Esophagus (tissue), 2 donors: ENCODE results near the gene CRY1. TPM values are rescaled to one million over a fixed set of nuclear protein-coding genes. Genes with fewer than 3 reads are reported as not detected.

Source experiments
- H3K27ac ChIP-seq, 2 donors: one replicate each; pipeline ENCODE4 v1.5.1; 2013; ENCODE audit warnings: low read depth in 2 of 2, mild to moderate bottlenecking in 2 of 2, inconsistent platforms in 1 of 2, low read length in 1 of 2, moderate library complexity in 1 of 2
- H3K27me3 ChIP-seq, 2 donors: one replicate each; pipeline ENCODE4 v1.6.1; 2013; ENCODE audit warnings: low read length in 2 of 2, control low read depth in 1 of 2, mild to moderate bottlenecking in 1 of 2; ENCODE audit not compliant: insufficient read depth in 2 of 2, control insufficient read depth in 1 of 2
- H3K36me3 ChIP-seq, 2 donors: one replicate each; pipeline ENCODE4 v1.6.1; 2013; ENCODE audit warnings: low read length in 1 of 2; ENCODE audit not compliant: control insufficient read depth in 2 of 2, insufficient read depth in 2 of 2
- H3K4me1 ChIP-seq, 2 donors: one replicate each; pipeline ENCODE4 v1.6.1; 2013; ENCODE audit warnings: low read length in 1 of 2; ENCODE audit not compliant: control insufficient read depth in 2 of 2, insufficient read depth in 2 of 2
- H3K4me3 ChIP-seq, 2 donors: one replicate each; pipeline ENCODE4 v1.5.1; 2013; ENCODE audit warnings: low read length in 2 of 2, mild to moderate bottlenecking in 2 of 2, low read depth in 1 of 2, moderate library complexity in 1 of 2
- H3K9me3 ChIP-seq, 2 donors: one replicate each; pipeline ENCODE4 v1.6.1; 2013; ENCODE audit warnings: mild to moderate bottlenecking in 2 of 2, low read depth in 1 of 2, low read length in 1 of 2, moderate library complexity in 1 of 2; ENCODE audit not compliant: control insufficient read depth in 2 of 2, insufficient read depth in 1 of 2
- WGBS, 2 donors: extraction: QIAGEN DNeasy Blood & Tissue Kit; methylation state at CpG; one replicate each; pipeline ENCODE4 v1.1.7; 2013; 5-methylcytosine and 5-hydroxymethylcytosine counted together
- polyA plus RNA-seq, 2 donors: library from polyadenylated mRNA; stranded (reverse); fragments of 200-250 nt; gene quantifications; one replicate each; pipeline ENCODE4 v1.2.3, GENCODE V29; 2013
- donor health status: healthy with polysubstance abuse.
- donor health status: Bipolar disorder and iron deficiency.

Gene CRY1
- polyA plus RNA-seq, 2 donors, result 4.1 to 4.8 TPM

DNA sequence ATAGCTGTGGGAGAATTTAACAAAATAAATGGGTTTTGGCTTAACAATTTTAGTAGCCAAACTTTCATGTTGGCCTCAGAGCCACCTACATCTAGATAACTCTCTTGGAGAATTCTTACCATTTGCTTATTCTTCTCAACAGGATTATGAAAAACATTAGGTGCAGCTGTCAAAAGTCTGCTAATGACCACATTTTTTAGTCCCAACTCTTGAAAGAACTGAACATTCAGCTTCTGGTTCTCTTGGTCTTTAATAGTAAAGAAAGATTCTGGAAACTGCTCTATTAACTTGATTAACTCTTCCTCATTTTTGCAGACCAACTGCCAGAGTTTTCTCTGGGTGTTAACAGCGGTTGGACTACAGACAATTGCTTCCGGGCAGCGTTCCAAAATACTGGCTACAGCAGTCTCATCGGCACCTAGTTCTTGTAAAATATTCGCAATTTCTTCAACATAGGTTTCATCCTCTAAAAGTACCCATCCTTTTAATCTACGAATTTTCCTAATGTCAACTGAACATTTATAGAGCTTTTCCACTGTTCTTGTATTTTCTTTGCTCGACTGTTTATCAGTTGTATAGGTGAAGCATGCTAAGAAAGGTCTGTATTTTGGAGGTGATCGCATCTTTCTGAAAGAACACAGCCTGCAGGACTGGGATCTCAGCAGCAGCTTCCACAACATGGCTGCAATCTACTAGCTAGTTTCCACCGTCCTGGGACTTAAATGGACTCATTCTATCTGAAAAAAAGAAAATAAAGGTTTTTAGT, 115.1 kb downstream of the CRY1 start:
- WGBS, 2 donors, result 34 to 37% methylated on average over 9 of the region's 9 CpGs
- H3K4me1 ChIP-seq, result peaks cover 0 to 5% of the 10 kb centered on the region in 2 donors
- no peaks in the 10 kb centered on the region for H3K36me3 ChIP-seq
- H3K27ac ChIP-seq, result no peak overlapping the region
- no peaks in the 10 kb centered on the region for H3K9me3 ChIP-seq
- H3K4me3 ChIP-seq, result no peak overlapping the region
- H3K27me3 ChIP-seq, result no peaks in the 10 kb centered on the region

DNA sequence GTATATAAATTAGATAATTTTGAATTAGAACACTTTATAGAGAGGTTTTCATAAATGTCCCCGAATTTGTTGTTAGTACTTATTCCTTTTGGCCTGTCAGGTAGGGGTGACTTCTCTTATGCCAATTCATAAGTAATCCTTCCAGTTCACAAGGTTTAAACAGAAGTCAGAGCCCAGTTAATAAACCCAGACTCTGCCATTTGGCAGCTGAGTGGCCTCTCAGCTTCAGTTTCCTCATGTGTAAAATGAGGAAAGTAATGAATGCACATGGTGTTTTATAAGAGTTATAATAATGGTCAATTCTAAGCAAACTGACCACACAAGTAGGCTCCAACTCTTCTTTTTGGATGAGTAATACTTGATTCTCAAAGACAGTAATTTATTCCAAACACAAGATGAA, 116.7 kb downstream of the CRY1 start:
- peaks cover 0 to 5% of the 10 kb centered on the region in 2 donors for H3K4me1 ChIP-seq
- H3K4me3 ChIP-seq, result no peak overlapping the region
- no peak overlapping the region for H3K27ac ChIP-seq
- 56 to 60% methylated on average over 1 of the region's 1 CpG for WGBS, 2 donors
- H3K9me3 ChIP-seq, result no peaks in the 10 kb centered on the region
- no peaks in the 10 kb centered on the region for H3K27me3 ChIP-seq
- H3K36me3 ChIP-seq, result no peaks in the 10 kb centered on the region

DNA sequence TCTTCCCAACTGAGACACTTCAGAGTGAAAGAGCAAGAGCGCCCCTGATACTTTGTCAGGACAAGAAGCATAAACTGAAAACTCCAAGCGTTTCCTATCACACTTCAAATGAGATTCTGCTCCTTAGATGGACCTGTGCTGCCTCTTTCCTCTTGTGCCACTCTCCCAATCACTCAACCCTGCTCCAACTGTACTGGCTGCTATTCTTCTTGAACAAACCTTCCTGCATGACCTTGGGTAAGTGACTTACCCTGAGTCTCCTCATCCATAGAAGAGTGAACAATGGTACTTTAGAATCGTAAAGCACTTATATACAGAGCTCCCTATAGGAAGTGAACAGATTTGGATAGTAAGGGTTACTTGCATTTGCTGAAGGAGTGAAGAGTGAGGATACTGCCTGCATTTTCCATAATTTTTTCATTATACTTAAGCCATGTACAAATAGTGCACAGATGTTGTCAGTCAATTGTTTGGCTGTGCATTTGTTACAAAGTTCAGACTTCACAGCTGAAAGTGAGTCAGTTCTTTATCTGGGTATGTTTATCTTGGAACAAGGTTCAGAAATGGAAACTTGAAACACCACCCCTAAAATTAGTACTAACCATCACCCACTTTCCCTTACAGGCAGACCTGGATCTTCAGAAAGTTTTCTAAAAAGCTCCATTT, 117.2 kb downstream of the CRY1 start:
- Histone ChIP-seq H3K4me3 (no peak overlapping the region), H3K4me1 (peaks cover 0 to 5% of the 10 kb centered on the region in 2 donors), H3K36me3 (no peaks in the 10 kb centered on the region), H3K27ac (no peak overlapping the region), H3K27me3 (no peaks in the 10 kb centered on the region), H3K9me3 (no peaks in the 10 kb centered on the region)
- 69 to 87% methylated on average over 3 of the region's 3 CpGs for WGBS, 2 donors

DNA sequence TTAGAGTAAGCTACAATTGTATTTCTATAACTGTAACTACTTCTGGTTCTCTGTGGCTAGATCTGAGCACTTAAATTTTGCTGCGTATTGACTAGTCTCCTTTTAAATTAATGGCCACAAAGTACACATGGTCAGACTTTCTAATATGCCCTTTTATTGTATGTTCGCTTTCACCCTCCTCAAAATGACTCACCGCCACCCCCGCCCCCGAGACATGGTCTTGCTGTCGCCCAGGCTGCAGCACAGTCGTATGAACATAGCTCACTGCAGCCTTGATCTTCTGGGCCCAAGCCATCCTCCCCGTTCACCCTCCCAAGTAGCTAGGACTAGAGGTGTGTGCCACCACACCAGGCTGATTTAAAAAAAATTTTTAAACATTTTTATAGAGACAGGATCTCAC, 118.3 kb downstream of the CRY1 start:
- no peaks in the 10 kb centered on the region for H3K9me3 ChIP-seq
- peaks cover 0 to 5% of the 10 kb centered on the region in 2 donors for H3K4me1 ChIP-seq
- H3K27ac ChIP-seq, result no peak overlapping the region
- H3K27me3 ChIP-seq, result no peaks in the 10 kb centered on the region
- 91 to 93% methylated on average over 8 of the region's 8 CpGs for WGBS, 2 donors
- no peaks in the 10 kb centered on the region for H3K36me3 ChIP-seq
- H3K4me3 ChIP-seq, result no peak overlapping the region

DNA sequence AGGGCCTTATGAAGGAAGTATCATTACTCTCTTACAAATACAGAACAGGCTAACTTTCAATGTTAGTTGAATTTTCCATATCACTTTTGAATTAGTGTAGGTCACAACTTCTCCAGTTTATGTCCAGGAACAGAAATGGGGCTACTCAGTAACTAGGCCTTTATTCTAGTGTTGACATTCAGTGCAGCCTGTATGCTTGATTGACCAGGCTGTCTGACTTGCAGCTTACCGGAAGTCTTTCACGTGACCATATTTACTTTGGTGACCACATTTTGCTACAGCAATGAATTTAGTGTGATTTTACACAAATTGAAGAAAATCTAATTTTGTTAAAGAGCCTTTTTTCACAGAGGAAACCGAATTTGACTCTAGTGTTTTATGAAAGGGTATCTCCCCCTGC, 118.8 kb downstream of the CRY1 start:
- no peaks in the 10 kb centered on the region for H3K9me3 ChIP-seq
- H3K27me3 ChIP-seq, result no peaks in the 10 kb centered on the region
- H3K27ac ChIP-seq, result no peak overlapping the region
- peaks cover 0 to 5% of the 10 kb centered on the region in 2 donors for H3K4me1 ChIP-seq
- H3K4me3 ChIP-seq, result no peak overlapping the region
- 65 to 86% methylated on average over 3 of the region's 3 CpGs for WGBS, 2 donors
- no peaks in the 10 kb centered on the region for H3K36me3 ChIP-seq

DNA sequence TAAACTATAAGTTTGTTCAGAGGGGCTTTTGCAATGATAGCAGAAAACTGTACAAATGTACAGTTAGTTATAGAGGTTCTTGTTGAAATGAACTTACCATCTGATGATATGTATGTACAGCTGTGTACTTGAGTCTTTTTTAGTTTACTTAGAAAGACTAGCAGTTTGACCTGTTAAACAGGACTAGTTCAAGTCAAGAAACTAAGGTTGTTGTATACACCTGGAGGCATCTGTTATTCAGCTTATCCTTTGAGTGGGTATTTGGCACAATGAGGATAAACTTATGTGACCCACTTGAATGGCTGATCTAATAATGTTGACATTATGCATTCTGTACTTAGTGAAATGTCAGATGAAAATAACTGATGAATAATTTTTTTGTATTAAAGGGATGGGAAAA, 119.8 kb downstream of the CRY1 start:
- Histone ChIP-seq H3K4me1 (peaks cover 0 to 5% of the 10 kb centered on the region in 2 donors), H3K27me3 (no peaks in the 10 kb centered on the region), H3K9me3 (no peaks in the 10 kb centered on the region), H3K4me3 (no peak overlapping the region), H3K36me3 (no peaks in the 10 kb centered on the region), H3K27ac (no peak overlapping the region)

DNA sequence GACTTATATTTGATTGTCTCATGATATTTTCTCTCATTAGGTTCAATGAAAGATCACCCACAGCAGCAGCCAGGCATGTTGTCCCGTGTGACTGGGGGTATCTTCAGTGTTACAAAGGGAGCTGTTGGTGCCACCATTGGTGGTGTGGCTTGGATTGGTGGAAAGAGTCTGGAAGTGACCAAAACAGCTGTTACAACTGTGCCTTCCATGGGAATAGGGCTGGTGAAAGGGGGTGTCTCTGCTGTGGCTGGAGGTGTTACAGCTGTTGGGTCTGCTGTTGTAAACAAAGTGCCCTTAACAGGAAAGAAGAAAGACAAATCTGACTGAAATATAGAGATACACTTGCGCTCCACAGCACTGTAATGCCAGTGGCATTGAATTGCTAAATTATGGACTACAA, 122.3 kb downstream of the CRY1 start:
- 94 to 97% methylated on average over 2 of the region's 2 CpGs for WGBS, 2 donors
- Histone ChIP-seq H3K27me3 (no peaks in the 10 kb centered on the region), H3K9me3 (no peaks in the 10 kb centered on the region), H3K4me3 (no peak overlapping the region), H3K4me1 (peaks cover 0 to 5% of the 10 kb centered on the region in 2 donors), H3K36me3 (no peaks in the 10 kb centered on the region), H3K27ac (no peak overlapping the region)

DNA sequence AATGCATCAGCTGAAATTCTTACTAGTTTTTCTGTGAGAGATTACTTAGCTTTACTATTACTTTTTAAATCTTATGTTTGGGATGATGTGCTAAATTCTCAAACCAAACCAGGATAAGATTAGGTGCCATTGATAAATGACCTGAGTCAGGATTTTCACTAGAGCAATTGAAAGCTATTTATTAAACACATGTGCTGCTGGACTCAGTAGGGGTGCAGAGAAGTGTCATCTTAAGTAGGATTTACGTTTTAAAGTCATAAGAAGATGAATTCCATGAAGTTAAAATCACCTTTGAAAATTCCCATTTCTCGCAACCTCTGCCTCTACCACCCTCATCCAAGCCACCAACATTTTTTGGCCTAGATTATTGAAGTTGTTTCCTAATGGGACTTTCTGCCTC, 128.8 kb downstream of the CRY1 start:
- no peaks in the 10 kb centered on the region for H3K36me3 ChIP-seq
- no peaks in the 10 kb centered on the region for H3K4me1 ChIP-seq
- no peaks in the 10 kb centered on the region for H3K27me3 ChIP-seq
- WGBS, 2 donors, result 85 to 90% methylated on average over 2 of the region's 2 CpGs
- no peak overlapping the region for H3K27ac ChIP-seq
- no peaks in the 10 kb centered on the region for H3K9me3 ChIP-seq
- no peak overlapping the region for H3K4me3 ChIP-seq

DNA sequence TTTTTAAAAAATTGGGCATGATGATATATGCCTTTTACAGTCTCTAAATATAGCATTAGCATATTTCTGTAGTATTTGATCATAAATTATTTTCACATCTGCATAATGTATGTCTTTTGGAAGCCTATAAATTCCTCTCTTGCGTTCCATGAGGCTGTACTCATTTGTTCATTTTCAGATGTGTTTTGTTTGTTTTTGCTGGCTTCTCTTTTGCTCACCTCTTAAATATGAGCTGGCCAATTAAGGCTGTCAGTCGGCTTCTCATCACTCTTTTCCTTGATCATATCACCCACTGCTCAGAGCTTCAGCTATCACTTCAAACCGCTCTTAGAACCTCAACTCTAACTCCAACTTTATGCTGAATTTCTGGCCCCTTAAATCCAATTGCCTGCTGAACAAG, 131.1 kb downstream of the CRY1 start:
- H3K4me1 ChIP-seq, result peaks cover 0 to 2% of the 10 kb centered on the region in 2 donors
- no peaks in the 10 kb centered on the region for H3K36me3 ChIP-seq

DNA sequence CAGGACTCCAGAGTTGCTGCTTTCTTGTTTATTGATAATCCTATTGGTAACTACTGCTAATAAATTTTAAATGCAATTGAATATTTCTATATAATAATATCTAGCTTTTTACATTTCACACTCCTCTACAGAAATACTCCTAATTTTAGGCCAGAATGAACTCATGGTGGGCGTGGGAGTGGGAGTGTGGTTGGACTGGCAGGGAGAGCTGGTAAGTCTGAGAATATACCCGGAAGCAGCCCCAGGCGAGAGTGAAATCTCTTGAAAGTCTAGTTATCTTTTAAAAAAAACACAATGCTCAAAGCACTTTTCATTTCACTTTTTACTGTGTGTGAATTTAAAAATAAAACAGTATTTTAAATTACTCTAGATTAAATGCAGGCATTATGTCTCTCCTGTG, 132.9 kb downstream of the CRY1 start:
- peaks cover 0 to 2% of the 10 kb centered on the region in 2 donors for H3K4me1 ChIP-seq
- WGBS, 2 donors, result 65 to 84% methylated on average over 3 of the region's 3 CpGs
- H3K4me3 ChIP-seq, result no peak overlapping the region
- H3K36me3 ChIP-seq, result no peaks in the 10 kb centered on the region
- no peak overlapping the region for H3K27ac ChIP-seq
- no peaks in the 10 kb centered on the region for H3K27me3 ChIP-seq
- H3K9me3 ChIP-seq, result no peaks in the 10 kb centered on the region

More for the DNA sequence above, 131.1 kb downstream of the CRY1 start:
- no peaks in the 10 kb centered on the region for H3K27me3 ChIP-seq
- H3K27ac ChIP-seq, result no peak overlapping the region
- H3K9me3 ChIP-seq, result no peaks in the 10 kb centered on the region
- H3K4me3 ChIP-seq, result no peak overlapping the region
- 87 to 89% methylated on average over 3 of the region's 3 CpGs for WGBS, 2 donors
